HEK293T (cell line): Measurements from ENCODE around the gene RNF208.

Experiments
- CTCF ChIA-PET: fragments of 350-600 bp; formaldehyde crosslinking; extraction: SDS; loops from one replicate; lab custom pipeline; 2021; ENCODE audit warnings: antibody characterized with exemption, inconsistent platforms; lab: Yijun Ruan, JAX
- POLR2A ChIA-PET: fragments of 350-600 bp; formaldehyde crosslinking; extraction: SDS; loops from one replicate; lab custom pipeline; 2020; ENCODE audit warnings: antibody characterized with exemption, inconsistent platforms; lab: Yijun Ruan, JAX
- DNase-seq: peaks from one replicate; pipeline ENCODE4 v3.0.0; 2012; ENCODE audit warnings: mixed read lengths; ENCODE audit errors: extremely low spot score
- ARNT ChIP-seq: fragments of 450-650 bp; IDR thresholded peaks from 2 replicates; pipeline ENCODE4 v1.6.1; 2017; ENCODE audit warnings: mild to moderate bottlenecking
- BHLHE40 ChIP-seq: fragments of 450-650 bp; IDR thresholded peaks from 2 replicates; pipeline ENCODE4 v1.6.1; 2016; ENCODE audit warnings: mild to moderate bottlenecking, moderate library complexity, borderline replicate concordance
- CTBP1 ChIP-seq: fragments of 450-650 bp; IDR thresholded peaks from 2 replicates; pipeline ENCODE4 v1.6.1; 2016; ENCODE audit warnings: borderline replicate concordance
- ELF4 ChIP-seq: fragments of 450-650 bp; IDR thresholded peaks from 2 replicates; pipeline ENCODE4 v1.6.1; 2017; ENCODE audit warnings: antibody characterized with exemption
- FOXA1 ChIP-seq: fragments of 450-650 bp; IDR thresholded peaks from 2 replicates; pipeline ENCODE4 v1.6.1; 2016; ENCODE audit warnings: mild to moderate bottlenecking
- FOXK2 ChIP-seq: fragments of 450-650 bp; IDR thresholded peaks from 2 replicates; pipeline ENCODE4 v1.6.1; 2016; ENCODE audit warnings: mild to moderate bottlenecking
- FOXM1 ChIP-seq: fragments of 450-650 bp; IDR thresholded peaks from 2 replicates; pipeline ENCODE4 v1.6.1; 2017; ENCODE audit warnings: mild to moderate bottlenecking, borderline replicate concordance
- HDGF ChIP-seq: fragments of 450-650 bp; IDR thresholded peaks from 2 replicates; pipeline ENCODE4 v1.6.1; 2017; ENCODE audit warnings: antibody characterized with exemption, borderline replicate concordance
- L3MBTL2 ChIP-seq: fragments of 450-650 bp; conservative IDR thresholded peaks from 2 replicates; pipeline ENCODE4 v1.6.1; 2016; ENCODE audit warnings: mild to moderate bottlenecking
- LEF1 ChIP-seq: fragments of 450-650 bp; IDR thresholded peaks from 2 replicates; pipeline ENCODE4 v1.6.1; 2017; ENCODE audit warnings: mild to moderate bottlenecking, borderline replicate concordance
- NFRKB ChIP-seq: fragments of 450-650 bp; IDR thresholded peaks from 2 replicates; pipeline ENCODE4 v1.6.1; 2016; ENCODE audit warnings: mild to moderate bottlenecking, moderate library complexity
- SP1 ChIP-seq: fragments of 450-650 bp; IDR thresholded peaks from 2 replicates; pipeline ENCODE4 v1.6.1; 2017
- SUZ12 ChIP-seq: fragments of 450-650 bp; IDR thresholded peaks from 2 replicates; pipeline ENCODE4 v1.6.1; 2016; ENCODE audit warnings: mild to moderate bottlenecking
- TARDBP ChIP-seq: fragments of 450-650 bp; IDR thresholded peaks from 2 replicates; pipeline ENCODE4 v1.6.1; 2016
- ZNF384 ChIP-seq: fragments of 450-650 bp; IDR thresholded peaks from 2 replicates; pipeline ENCODE4 v1.6.1; 2016
- TF ChIP-seq, protein P1 (sequence below): fragments of 450-650 bp; IDR thresholded peaks from 2 replicates; pipeline ENCODE4 v1.6.1; 2016

RNF208 gene

DNA sequence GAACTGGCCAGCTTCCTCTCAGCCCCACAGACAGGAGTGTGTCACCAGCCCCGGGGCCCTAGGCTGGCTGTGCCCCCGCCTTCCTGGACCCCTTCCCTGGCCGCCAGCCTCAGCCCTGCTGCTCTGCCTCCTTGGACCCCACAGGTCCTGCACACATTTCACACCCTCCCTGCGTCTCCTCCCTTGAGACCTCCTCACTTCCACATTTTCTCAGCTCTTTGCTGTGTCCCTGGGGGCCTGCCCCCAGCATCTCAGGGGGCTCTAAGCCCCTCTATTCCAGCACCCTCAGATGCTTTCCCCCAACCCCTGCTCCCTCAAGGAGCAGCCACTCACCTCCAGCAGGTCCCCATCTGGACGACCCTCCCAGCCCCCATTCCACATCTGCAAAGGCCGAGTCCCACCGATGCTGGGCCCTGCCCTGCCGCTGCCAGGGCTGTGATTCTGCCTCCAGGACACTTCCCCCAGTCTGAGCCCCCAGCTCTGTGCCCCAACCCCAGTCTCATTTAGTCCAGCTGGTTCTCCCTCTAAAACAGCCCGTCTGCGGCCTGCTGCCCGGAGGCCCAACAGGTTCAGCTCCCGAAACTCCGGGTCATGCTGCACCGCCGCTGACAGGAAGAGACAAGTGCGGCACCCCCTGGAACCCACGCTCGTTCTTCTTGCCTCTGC lies 12.9 kb upstream of the RNF208 start:
- CTCF ChIA-PET, result interaction anchor here (0.5 kb wide), 1 partner anchor 185 kb away, joined by 4 read pairs; no protein-coding TSS in a partner anchor
- no peak for DNase-seq
- TF ChIP-seq FOXA1, result no peak
- TF ChIP-seq TARDBP, result no peak
- no peak for TF ChIP-seq LEF1
- TF ChIP-seq SUZ12, result no peak
- no peak for TF ChIP-seq ZNF384
- TF ChIP-seq, protein P1, sequence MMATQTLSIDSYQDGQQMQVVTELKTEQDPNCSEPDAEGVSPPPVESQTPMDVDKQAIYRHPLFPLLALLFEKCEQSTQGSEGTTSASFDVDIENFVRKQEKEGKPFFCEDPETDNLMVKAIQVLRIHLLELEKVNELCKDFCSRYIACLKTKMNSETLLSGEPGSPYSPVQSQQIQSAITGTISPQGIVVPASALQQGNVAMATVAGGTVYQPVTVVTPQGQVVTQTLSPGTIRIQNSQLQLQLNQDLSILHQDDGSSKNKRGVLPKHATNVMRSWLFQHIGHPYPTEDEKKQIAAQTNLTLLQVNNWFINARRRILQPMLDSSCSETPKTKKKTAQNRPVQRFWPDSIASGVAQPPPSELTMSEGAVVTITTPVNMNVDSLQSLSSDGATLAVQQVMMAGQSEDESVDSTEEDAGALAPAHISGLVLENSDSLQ, result no peak
- TF ChIP-seq L3MBTL2, result no peak
- TF ChIP-seq CTBP1, result no peak
- POLR2A ChIA-PET, result interaction anchor here (1.1 kb wide), 1 partner anchor 19 kb away, joined by 3 read pairs; no protein-coding TSS in a partner anchor

DNA sequence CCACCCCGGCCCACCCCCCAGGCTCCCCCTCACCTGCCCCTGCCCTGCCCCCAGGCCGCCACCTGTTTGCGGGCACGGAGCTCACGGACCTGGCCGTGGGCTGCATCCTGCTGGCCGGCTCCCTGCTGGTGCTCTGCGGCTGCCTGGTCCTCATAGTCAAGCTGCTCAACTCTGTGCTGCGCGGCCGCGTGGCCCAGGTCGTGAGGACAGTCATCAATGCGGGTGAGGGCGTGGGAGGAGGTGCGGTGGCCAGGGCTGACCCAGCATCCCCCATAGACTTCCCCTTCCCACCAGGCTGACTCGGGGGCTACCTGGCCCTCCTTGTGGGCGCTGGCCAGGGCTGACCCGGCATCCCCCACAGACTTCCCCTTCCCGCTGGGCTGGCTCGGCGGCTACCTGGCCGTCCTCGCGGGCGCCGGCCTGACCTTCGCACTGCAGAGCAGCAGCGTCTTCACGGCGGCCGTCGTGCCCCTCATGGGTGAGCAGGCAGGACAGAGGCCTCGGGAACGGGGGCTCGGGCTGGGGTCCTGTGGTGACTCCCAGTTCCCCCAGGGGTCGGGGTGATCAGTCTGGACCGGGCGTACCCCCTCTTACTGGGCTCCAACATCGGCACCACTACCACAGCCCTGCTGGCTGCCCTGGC lies 12.1 kb upstream of the RNF208 start:
- POLR2A ChIA-PET, result interaction anchor here (1.1 kb wide), 1 partner anchor 18 kb away, joined by 3 read pairs; no protein-coding TSS in a partner anchor
- DNase-seq, result no peak
- no peak for TF ChIP-seq NFRKB
- CTCF ChIA-PET, result interaction anchor here (0.5 kb wide), 1 partner anchor 186 kb away, joined by 4 read pairs; no protein-coding TSS in a partner anchor

DNA sequence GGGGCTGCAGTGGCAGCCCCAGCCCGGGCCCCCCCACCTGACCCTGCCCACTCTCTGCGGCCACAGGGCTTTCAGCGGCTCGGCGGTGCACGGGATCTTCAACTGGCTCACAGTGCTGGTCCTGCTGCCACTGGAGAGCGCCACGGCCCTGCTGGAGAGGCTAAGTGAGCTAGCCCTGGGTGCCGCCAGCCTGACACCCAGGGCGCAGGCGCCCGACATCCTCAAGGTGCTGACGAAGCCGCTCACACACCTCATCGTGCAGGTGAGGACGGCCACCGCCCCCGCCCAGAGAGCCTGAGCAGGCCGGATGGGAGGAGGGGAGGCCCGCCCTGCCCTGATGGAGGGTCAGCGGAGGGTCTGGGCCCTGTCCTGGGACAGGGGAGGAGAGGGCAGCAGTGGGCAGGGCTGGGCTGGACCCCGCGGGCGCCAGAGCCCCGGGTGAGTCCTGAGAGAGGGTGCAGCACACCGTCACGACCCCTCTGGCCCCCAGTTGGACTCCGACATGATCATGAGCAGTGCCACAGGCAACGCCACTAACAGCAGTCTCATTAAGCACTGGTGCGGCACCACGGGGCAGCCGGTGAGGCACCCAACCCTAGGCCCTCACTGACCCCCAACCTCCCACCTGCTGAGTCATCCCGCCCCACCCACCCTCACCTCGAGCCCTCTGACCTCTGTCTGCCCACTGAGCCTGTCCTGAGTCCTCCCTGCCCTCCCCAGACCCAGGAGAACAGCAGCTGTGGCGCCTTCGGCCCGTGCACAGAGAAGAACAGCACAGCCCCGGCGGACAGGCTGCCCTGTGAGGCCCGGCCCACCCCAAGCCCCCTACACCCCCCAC lies 11.3 kb upstream of the RNF208 start:
- no peak for TF ChIP-seq CTBP1
- TF ChIP-seq FOXA1, result no peak
- no peak for TF ChIP-seq SUZ12
- TF ChIP-seq TARDBP, result no peak
- TF ChIP-seq L3MBTL2, result no peak
- no peak for TF ChIP-seq BHLHE40
- no peak for TF ChIP-seq NFRKB
- no peak for TF ChIP-seq FOXK2
- TF ChIP-seq SP1, result no peak
- no peak for TF ChIP-seq ARNT
- TF ChIP-seq ELF4, result no peak
- CTCF ChIA-PET, result no interaction called here
- POLR2A ChIA-PET, result no interaction called here
- DNase-seq, result no peak

DNA sequence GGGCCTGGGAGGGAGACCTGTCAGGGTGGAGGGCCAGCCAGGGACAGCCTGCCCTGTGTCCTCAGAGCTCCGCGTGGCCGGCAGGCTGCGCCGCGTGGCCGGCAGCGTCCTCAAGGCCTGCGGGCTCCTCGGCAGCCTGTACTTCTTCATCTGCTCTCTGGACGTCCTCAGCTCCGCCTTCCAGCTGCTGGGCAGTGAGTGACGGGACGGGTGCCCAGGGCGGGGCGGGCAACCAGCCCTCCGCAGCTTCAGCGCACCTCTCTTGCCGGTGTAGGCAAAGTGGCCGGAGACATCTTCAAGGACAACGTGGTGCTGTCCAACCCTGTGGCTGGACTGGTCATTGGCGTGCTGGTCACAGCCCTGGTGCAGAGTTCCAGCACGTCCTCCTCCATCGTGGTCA lies 10.5 kb upstream of the RNF208 start:
- DNase-seq, result no peak
- POLR2A ChIA-PET, result no interaction called here
- CTCF ChIA-PET, result no interaction called here
- TF ChIP-seq SUZ12 (no peak), FOXM1 (no peak), ZNF384 (no peak), CTBP1 (no peak), ELF4 (no peak), NFRKB (no peak), HDGF (no peak), TARDBP (no peak), ARNT (no peak), SP1 (no peak), LEF1 (no peak)
- TF ChIP-seq, protein P1, result no peak

DNA sequence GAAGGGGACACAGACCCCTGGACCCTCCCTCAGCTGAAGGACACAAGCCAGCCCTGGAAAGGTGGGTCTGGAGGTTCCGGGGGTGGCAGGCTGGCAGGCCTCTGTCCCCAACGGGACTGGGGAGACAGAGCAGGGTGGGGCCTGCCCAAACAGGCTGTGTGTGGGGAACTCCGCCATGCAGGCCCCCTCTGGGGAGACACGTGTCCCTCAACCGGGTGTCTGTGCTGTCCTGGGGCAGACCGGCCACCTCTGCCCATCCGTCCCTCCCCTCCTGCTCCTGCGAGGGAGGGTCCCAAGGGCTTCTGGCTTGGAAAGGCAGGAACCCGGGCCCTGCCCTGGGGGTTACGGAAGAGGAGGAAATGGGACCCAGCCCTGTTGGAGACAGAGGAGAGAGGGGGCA lies 10.1 kb upstream of the RNF208 start:
- TF ChIP-seq SP1, result no peak
- no peak for TF ChIP-seq LEF1
- TF ChIP-seq ELF4, result no peak
- no peak for TF ChIP-seq ARNT
- no peak for TF ChIP-seq FOXA1
- TF ChIP-seq CTBP1, result no peak
- POLR2A ChIA-PET, result no interaction called here
- DNase-seq, result no peak
- CTCF ChIA-PET, result no interaction called here

DNA sequence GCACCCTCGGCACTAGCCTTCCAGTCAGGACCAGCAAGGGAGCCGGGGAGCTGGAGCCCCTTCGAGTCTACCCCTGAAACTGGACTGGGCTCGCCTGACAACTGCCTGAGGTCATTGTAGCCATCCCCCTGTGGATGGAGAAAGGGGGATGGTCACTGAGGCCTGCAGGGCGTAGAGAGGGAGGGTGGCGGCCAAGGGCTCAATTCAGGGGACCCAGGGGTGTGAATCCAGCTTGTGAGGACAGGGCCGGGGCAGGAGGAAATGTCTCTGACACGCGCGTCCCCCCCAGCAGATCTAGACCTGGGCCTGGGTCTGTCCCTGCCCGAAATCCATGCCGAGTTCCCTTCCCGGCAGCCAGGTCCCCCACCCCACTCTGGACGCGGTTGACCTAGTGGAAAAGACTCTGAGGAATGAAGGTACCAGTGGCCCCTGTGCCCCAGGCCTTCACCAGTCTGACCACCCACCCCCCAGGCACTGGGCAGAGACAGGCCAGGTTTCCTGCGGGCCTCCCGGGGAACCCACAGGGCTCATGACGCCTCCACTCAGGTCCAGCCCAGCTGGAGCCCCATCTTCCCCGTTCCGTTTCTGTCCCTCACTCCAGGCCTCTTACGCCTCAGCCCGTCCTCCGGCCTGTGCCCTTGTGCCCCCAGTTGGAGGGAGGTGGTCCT lies 9.5 kb upstream of the RNF208 start:
- ChIA-PET POLR2A (no interaction called here), CTCF (no interaction called here)
- no peak for TF ChIP-seq BHLHE40
- DNase-seq, result no peak
